Dedifferentiated amniotic fluid mesenchymal stem cell (primary cell): Measurements from ENCODE around the gene PHKA1.
"Not testable (repeated sequence)": the region's sequence is repeated elsewhere in the genome, so short reads cannot be mapped to it uniquely, and the experiment has no call there.

Source experiments
- DNase-seq: peaks from one replicate; pipeline ENCODE4 v3.0.0-alpha.2; 2016; ENCODE audit errors: extremely low spot score

The PHKA1 gene

GRCh38 chrX:72669508-72669907 is 44.6 kb downstream of the PHKA1 start:
- DNase-seq: not testable (repeated sequence)

GRCh38 chrX:72666451-72666850 is 47.7 kb downstream of the PHKA1 start:
- DNase-seq: no peak

GRCh38 chrX:72663737-72664136 is 50.4 kb downstream of the PHKA1 start:
- no peak for DNase-seq

- DNase-seq: no peak
These were observed 51.9 kb downstream of the PHKA1 start for GRCh38 chrX:72662020-72662747.

- DNase-seq: no peak
These were observed 54.4 kb downstream of the PHKA1 start for GRCh38 chrX:72659723-72660122.

- no peak for DNase-seq
These were observed 62.0 kb downstream of the PHKA1 start for GRCh38 chrX:72652082-72652481.

- DNase-seq: no peak
These were observed 69.2 kb downstream of the PHKA1 start for GRCh38 chrX:72644946-72645345.

GRCh38 chrX:72641611-72642010 is 72.5 kb downstream of the PHKA1 start:
- DNase-seq: no peak

GRCh38 chrX:72635930-72636329 is 78.2 kb downstream of the PHKA1 start:
- no peak for DNase-seq

- no peak for DNase-seq
These were observed 79.8 kb downstream of the PHKA1 start for GRCh38 chrX:72634331-72634730.

- no peak for DNase-seq
These were observed 83.9 kb downstream of the PHKA1 start for GRCh38 chrX:72630185-72630584.

GRCh38 chrX:72624194-72624593 is 89.9 kb downstream of the PHKA1 start:
- no peak for DNase-seq

GRCh38 chrX:72621625-72622485 is 92.3 kb downstream of the PHKA1 start:
- no peak for DNase-seq

GRCh38 chrX:72621163-72621562 is 92.9 kb downstream of the PHKA1 start:
- DNase-seq: no peak

- peak; percentile 64 for DNase-seq
These were observed 93.5 kb downstream of the PHKA1 start for GRCh38 chrX:72620550-72621145.

- no peak for DNase-seq
These were observed 104.8 kb downstream of the PHKA1 start for GRCh38 chrX:72609313-72609712.

- no peak for DNase-seq
These were observed 109.4 kb downstream of the PHKA1 start for GRCh38 chrX:72604705-72605104.

GRCh38 chrX:72604112-72604511 is 110.0 kb downstream of the PHKA1 start:
- no peak for DNase-seq

GRCh38 chrX:72591038-72591437 is 123.1 kb downstream of the PHKA1 start:
- not testable (repeated sequence) for DNase-seq

- DNase-seq: no peak
These were observed 129.9 kb downstream of the PHKA1 start for GRCh38 chrX:72584163-72584562.

- no peak for DNase-seq
These were observed 137.8 kb downstream of the PHKA1 start for GRCh38 chrX:72576141-72576894.

GRCh38 chrX:72573158-72573511 is 141.0 kb downstream of the PHKA1 start:
- no peak for DNase-seq
